ENCODE results near the gene NUDT2.
"Not testable (repeated sequence)": the region's sequence is repeated elsewhere in the genome, so short reads cannot be mapped to it uniquely, and the experiment has no call there.

Gene NUDT2

DNA sequence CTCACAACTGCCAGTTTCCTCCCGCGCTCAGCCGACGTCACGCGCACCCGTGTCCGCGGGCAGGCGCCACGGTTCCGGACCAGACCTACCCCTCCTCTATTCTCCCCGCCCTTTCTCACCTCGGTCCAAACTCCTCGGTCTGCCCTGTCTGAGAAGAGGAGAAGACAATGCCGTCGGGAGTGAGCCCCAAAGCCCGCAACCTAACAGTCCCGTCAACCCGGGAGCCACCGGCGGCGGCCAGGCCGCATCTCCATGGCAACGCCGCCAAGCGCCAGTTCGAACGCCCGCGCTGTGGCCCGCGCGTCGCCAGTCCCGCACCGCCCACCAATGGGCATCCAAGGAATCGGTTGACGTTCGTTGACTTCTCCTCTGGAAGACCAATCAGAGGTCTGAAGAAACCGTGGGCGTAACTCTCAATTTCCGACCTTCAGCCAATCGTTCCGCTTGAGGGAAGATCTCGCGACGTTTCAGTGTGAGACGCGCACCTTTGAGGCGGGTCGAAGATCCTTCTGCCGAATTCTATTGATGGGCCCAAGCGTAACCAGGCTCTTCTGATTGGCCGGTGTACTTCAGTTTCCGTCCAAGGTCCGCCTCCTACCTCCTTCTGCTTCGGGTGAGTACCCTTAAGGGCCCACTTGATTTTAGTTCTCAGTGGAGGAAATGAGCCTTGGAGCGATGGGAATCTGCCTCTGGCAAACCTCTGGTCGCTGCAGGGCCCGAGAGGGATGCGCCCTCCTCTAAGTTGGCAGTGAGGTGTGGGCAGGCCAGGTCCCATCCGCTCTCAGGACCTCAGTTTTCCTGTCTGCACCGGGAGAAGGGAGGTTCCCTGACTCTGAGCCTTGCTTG, at the start of gene NUDT2, which contains the start of gene KIF24:
Gene NUDT2, plus strand, starts transcription at position 583 of the 846 bp plus-strand sequence. CDS start 9,471 bp downstream, outside the sequence.
Gene KIF24, minus strand, starts transcription at position 282 of the 846 bp plus-strand sequence. CDS start 17,922 bp downstream, outside the sequence.
- DNase-seq (ENCODE audit: extremely low read depth in 1 of 2, low read depth in 1 of 2): peak; percentile 89 to 91

DNA sequence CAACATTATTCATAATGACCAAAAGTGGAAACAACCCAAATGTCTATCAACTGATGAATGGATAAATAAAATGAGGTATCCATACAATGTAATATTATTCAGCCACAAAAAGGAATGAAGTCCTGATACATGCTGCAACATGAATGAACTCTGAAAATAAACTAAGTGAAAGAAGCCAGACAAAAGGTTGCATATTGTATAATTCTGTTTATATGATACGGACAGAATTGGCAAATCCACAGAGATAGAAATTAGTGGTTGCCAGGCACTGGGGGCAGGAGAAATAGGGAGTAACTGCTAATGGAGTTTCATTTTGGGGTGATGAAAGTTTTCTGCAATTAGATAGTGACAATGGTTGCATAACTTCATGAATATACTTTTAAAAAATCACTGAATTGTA, 47.3 kb upstream of the NUDT2 start:
- DNase-seq (ENCODE audit: extremely low read depth in 1 of 2, low read depth in 1 of 2): no peak

DNA sequence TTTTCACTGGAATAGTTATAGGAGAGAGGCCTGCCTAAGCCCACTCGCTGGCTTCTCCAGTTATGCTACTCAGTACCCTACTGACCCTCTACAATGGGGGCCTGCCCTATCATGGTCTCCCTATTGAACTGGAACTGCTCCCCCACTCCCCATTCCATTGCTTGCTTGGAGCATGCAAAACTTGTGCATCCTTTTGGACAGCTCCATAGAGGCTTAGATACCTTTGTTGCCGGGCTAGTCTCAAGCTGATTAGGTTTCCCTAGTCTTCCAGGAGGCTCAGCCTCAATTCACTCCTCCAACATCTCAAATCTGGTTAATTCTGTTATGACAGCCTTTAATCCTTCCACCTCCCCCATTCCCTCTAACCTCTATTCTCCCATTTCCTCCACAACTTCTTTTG, 40.2 kb upstream of the NUDT2 start:
- no peak for DNase-seq (ENCODE audit: extremely low read depth in 1 of 2, low read depth in 1 of 2)

DNA sequence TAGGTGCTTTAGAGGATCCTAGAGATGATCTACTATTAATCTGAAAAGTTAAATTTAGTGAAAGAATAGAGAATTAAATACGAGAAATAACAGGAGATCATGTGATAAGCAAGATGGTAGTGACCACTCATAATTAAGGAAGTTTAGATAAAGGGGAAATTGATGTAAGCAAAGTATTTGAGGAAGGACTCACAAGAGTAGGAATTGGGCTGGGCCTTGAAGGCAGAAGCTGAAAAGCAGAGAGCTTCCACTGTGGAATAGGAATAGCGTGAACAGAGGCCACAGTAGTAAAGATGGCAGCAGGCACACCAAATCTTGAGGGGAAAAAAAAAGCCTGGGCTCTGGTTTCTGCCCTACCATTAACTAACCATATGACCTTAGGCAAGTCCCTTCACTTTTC, 38.3 kb upstream of the NUDT2 start:
- DNase-seq (ENCODE audit: extremely low read depth in 1 of 2, low read depth in 1 of 2): no peak

DNA sequence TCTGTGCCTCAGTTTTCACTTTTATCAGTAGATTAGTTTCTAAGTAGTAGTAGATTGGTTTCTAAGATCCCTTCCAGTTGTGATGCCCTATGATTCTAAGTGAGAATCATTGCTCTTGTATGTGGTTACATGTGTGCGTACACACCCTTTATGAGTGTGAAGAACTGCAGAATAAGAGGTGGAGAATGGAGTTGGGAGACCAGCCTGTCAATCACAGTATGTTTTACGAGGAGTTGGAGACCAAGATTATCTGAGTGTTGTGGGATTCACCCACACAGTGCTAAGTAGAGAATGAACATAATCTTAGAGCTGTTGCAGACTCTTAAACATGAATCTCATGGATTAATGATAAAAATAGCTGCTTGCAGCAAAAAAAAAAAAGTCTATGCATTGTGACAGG, 37.9 kb upstream of the NUDT2 start:
- no peak for DNase-seq (ENCODE audit: extremely low read depth in 1 of 2, low read depth in 1 of 2)

DNA sequence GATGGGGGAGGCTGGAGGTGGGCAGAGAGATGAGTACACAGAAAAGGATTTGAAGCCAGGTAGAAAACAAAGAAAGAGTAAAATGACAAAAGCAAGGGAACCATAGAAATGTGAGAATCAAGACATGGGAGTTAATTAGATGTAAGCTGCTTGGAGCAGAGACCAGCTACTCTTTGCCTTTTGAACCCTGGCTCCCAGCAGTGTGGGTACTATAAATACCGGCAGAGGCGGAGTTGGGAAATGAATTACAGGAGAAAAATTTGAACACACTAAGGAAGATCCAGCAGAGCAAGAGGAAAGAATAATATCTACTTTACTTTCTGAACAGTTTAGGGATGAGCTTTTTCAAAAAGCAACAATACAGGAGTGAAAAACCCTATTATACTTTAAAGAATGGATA, 36.8 kb upstream of the NUDT2 start:
- no peak for DNase-seq (ENCODE audit: extremely low read depth in 1 of 2, low read depth in 1 of 2)

DNA sequence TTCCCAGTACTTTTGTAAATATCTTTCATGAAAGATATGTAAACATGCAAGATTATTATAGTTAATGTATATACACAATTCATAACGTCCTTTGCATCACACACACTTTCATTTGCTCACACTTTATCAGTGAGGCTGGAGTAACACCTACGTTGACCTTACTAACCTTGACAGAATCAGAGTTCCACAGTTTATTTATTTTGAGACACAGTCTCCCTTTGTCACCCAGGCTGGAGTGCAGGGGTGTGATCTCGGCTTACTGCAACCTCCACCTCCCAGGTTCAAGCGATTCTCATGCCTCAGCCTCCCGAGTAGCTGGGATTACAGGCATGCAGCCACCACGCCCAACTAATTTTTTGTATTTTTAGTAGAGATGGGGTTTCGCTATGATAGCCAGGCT, 28.3 kb upstream of the NUDT2 start:
- DNase-seq (ENCODE audit: extremely low read depth in 1 of 2, low read depth in 1 of 2): not testable (repeated sequence)

DNA sequence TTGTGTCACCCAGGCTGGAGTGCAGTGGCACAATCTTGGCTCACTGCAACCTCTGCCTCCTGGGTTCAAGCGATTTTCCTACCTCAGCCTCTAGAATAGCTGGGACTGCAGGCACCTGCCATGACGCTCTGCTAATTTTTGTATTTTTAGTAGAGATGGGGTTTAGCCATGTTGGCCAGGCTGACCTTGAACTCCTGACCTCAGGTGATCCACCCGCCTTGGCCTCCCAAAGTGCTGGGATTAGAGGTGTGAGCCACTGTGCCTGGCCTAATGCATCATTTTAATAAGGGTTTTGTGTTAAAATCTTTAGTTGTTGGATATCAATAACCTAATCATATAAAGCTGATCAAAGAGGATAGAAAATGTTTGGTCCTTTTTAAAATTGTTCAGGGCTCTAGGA, 21.1 kb upstream of the NUDT2 start:
- not testable (repeated sequence) for DNase-seq (ENCODE audit: extremely low read depth in 1 of 2, low read depth in 1 of 2)

DNA sequence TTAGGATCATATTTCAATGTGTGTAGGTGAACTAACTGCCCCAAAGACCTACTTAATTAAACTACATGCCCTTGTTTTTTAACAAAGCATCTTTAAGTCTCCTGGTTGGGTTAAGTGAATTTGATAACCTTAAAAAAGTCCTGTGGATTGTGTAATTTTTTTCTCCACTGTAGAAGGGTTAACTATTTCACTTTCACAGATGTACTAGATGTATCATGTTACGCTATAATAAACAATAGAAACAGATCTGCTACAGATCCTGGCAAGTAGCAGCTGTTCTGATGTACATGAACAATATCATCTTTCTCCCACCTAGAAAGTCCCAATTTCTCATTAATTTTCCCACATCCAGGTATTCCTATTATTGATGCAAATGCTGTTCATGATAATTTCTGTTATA, 19.2 kb upstream of the NUDT2 start:
- DNase-seq (ENCODE audit: extremely low read depth in 1 of 2, low read depth in 1 of 2): no peak

DNA sequence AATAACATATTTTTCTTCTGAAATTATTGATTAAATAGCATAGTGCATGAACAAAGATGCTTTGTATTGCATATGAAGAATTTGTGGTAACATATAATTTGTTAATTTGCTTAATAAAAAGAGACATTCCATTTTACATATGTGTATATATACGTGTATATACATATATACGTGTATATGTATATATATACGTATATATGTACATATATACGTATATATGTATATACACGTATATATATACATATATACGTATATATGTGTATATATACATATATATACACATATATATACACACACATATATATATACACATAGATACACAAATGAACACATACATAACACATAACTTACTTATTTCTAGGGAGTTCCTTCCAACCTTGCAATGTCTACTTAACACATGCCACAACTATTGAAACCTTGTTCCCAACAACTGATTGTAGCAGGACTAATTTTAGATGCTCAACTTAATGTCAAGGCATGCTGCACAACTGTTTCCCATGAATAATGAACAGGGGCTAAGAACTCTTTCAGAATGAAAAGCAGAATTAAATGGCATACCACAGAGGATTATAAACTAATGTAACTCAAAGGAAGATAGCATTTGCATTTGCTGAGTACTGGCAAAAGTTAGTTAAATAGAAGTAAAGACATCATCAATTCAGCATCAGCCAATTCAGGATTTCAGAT, 17.7 kb upstream of the NUDT2 start:
- no peak for DNase-seq (ENCODE audit: extremely low read depth in 1 of 2, low read depth in 1 of 2)

DNA sequence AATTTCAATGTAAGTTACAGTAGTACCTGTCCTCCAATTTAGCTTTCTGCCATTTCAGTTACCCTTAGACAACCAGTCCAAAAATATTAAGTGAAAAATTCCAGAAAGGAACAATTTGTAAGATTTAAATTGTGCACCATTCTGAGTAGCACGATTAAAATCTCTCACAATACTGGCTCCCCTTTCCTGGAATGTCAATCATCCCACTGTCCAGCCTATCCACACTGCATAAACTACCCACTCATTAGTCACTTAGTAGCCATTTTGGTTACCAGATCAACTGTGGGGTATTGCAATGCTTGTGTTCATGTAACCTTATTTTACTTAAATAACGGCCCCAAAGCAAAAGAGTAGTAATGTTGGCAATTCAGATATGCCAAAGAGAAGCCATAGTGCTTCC, 11.9 kb upstream of the NUDT2 start:
- DNase-seq (ENCODE audit: extremely low read depth in 1 of 2, low read depth in 1 of 2): no peak

DNA sequence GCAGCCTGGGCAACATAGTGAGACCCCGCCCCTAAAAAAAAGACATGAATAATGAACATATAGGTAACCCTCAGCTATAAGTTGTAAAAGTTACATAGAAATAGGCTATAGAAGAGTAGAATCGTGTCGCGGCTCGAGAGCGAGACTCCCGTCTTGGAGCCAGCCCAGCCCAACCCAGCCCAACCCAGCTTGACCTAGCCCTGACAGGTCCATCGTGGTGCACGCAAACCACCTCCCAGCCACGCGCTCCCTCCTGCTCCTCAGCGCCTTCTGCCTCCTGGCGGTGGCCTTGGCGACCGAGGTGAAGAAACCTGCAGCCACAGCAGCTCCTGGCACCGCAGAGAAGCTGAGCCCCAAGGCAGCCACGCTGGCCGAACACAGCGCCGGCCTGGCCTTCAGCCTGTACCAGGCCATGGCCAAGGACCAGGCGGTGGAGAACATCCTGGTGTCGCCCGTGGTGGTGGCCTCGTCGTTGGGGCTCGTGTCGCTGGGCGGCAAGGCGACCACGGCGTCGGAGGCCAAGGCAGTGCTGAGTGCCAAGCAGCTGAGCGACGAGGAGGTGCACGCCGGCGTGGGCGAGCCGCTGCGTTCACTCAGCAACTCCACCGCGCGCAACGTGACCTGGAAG, 11.1 kb upstream of the NUDT2 start:
- no peak for DNase-seq (ENCODE audit: extremely low read depth in 1 of 2, low read depth in 1 of 2)

DNA sequence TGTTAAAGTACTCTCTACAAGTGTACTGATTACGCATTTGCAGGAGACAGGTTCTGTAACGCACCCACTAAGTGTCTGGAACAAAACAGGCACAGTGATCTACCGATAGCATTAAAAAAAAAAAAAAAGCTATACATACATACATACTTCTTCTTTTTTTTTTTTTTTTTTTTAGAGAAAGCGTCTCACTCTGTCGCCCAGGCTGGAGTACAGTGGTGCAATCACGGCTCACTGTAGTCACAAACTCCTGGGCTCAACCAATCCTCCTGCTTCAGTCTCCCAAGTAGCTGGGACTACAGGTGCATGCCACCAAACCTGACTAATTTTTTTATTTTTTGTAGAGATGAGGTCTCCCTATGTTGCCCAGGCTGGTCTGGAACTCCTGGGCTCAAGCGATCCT, 7.9 kb upstream of the NUDT2 start:
- no peak for DNase-seq (ENCODE audit: extremely low read depth in 1 of 2, low read depth in 1 of 2)

DNA sequence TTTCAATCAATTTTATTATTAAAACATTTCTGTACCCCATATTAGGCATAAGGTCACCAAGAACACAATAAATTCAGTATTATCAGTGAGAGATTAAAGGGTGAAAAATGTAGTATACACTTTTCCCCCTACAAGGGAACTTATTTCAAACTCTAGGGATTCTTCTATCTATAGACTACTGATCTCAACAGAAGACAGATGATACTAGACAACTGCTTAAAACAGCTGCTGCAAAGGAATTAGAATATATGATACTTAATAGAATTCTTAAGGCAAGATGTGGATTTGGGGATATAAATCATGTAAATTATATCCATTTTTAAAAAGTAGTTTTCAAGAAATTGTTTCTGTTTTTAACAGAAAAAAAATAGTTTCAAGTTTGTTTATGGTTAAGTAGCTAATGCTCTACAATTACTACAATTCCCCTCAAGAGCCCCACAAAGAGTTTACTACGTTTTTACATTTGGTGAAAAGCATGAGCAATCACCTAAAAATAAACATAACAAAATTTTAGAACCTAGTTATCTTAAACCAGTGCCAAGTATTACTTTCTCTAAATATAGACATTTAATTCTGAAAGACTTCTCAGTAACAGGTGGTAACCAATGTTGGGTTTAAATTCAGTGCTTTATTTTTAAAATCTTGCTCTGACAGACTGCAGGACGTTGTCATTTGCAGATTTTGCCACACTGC, 6.3 kb upstream of the NUDT2 start:
- DNase-seq (ENCODE audit: extremely low read depth in 1 of 2, low read depth in 1 of 2): no peak

DNA sequence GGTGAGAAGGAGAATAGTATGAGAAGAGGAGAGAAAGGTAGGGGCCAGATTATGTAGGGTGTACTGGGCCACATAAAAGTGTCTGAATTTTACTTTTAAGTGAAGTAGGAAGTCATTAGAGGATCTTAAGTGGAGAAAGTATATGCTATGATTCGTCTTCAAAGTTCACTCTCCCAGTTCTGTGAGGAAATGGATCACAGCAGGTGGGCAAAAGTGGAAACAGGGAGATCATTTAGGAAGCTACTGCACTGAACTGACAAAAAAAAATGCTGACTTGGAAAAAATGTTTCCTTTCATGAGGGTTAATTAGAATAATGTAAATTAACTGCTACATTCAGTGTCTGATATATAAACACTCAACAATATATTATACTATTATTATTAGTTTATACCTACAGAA, 2.7 kb upstream of the NUDT2 start:
- no peak for DNase-seq (ENCODE audit: extremely low read depth in 1 of 2, low read depth in 1 of 2)

DNA sequence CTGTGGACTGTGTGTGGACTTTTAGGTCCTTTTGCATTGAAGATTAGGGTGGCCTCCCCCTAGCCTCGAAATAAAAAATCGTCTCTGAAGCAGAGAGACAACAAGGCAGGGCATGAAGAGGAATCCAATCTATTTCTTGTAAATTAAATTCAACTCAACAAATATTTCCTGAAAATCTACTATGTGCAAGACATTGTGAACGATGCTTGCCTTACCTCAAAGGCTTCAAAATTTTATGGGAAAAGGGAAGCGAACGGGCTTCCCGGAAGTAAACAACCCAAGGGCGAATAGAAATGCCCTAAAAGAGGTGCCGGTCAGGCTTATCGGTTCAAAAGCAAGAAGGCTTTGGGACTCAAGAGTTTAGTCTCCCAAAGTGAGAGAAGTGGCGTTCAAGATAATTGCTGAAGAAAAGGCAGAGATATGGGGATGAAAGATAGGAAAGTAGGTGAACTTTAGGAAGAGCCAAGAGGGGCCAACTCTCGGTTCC, 826 bp upstream of the NUDT2 start:
- DNase-seq (ENCODE audit: extremely low read depth in 1 of 2, low read depth in 1 of 2): no peak

DNA sequence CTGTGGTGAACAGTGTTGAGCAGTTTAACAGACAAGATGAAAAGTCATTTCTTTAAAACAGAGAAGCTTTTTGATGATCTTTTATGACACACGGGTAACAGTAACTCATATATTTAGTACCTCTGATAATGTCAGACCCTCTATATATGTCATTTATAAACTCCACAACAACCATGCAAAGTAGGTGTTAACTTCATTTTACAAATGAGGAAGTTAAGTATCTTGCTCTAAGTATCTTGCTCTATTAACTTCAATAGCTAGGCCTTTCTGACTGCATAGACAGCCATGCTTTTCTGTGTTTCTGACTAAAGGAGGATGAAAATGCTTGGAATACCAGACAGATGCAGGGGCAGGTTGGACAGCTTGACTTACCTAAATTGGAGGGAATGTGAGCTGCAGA, 1.8 kb downstream of the NUDT2 start:
- no peak for DNase-seq (ENCODE audit: extremely low read depth in 1 of 2, low read depth in 1 of 2)

DNA sequence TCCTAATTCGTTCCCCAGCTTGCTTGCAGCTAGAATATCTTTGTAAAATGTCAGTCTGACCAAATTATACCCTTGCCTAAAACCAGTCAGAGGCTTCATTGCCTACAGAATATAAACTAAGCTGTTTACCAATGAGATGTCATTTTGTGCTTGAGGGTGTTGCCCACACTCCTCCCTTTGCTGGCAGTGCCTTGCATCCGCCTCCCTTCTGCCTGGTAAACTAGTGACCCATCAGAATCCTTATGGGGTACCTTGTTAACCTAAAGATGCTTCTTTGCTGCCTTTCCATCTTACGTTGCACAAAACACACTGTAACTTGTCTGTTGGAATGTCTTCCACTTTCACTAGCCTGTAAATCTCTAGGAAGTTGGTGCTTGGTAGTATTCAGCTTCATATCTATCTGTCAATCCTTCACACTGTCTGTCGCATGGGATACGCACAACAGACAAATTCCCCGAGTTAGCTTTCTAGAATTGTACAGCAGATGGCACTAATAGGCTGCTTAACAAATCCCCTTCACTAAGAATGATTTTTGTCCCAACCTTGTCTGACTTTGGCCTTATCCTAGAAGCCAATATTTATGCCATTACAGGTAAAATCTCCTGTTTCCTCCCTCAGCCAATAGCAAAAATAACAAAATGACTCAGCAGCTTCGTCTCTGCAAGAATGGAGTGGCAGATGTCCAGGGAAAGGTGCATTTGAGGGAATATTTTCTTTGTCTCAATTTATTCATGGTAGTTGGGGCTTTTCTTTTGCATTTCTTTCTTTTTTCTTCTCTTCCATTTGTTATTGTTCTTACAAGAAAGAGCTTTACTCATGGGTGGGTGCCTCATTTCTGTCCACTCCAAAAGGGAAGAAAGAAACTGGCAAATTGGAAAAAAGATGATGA, 3.0 kb downstream of the NUDT2 start:
- DNase-seq (ENCODE audit: extremely low read depth in 1 of 2, low read depth in 1 of 2): no peak

DNA sequence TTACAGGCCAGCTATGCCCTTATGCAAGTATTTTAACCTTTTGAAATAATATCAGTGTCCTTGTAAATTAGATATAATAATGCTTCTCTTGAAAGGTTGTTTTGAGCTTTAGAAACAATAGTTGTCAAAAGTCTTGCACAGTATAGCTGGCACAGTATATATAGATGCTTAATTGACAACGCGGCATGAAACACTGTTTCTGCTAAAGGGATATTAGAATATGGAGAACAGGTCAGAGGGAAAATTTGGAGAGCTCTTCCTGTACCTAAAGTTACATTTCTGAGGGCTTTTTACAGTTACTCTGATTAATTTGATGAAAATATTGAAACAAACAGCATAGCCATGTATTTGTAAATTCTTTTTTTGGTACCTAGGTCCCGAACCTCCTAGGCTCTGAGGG, 4.5 kb downstream of the NUDT2 start:
- DNase-seq (ENCODE audit: extremely low read depth in 1 of 2, low read depth in 1 of 2): no peak

DNA sequence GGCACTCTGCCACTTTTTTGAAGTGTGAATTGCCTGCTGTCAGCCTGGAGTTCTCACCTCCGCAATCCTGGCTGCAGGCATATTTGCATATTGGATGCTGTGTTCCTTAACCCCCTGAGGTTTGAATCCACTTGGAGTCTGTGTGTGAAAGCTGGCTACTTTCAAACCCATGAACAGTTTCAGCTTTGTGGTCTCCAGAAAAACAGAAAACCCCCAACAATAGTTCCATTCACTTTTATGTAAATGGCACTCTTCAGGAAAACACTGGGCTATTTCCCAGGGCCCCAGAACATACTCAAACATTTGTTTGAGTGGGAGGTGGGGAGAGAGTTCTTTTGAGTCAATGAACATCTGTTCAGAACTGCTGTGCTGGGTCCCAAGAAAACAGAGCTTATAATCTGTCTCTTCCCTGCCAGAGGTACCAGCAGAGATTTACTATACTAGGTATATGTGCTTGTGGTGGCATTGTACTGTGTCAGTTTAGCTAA, 5.0 kb downstream of the NUDT2 start:
- no peak for DNase-seq (ENCODE audit: extremely low read depth in 1 of 2, low read depth in 1 of 2)
